NCI-H1048 (cell line): ENCODE measurements around the gene FBXO42.

ENCODE experiments used
- DNase-seq: peaks from one replicate; lab custom pipeline; 2025; lab: John Stamatoyannopoulos, UW

The FBXO42 gene

DNA sequence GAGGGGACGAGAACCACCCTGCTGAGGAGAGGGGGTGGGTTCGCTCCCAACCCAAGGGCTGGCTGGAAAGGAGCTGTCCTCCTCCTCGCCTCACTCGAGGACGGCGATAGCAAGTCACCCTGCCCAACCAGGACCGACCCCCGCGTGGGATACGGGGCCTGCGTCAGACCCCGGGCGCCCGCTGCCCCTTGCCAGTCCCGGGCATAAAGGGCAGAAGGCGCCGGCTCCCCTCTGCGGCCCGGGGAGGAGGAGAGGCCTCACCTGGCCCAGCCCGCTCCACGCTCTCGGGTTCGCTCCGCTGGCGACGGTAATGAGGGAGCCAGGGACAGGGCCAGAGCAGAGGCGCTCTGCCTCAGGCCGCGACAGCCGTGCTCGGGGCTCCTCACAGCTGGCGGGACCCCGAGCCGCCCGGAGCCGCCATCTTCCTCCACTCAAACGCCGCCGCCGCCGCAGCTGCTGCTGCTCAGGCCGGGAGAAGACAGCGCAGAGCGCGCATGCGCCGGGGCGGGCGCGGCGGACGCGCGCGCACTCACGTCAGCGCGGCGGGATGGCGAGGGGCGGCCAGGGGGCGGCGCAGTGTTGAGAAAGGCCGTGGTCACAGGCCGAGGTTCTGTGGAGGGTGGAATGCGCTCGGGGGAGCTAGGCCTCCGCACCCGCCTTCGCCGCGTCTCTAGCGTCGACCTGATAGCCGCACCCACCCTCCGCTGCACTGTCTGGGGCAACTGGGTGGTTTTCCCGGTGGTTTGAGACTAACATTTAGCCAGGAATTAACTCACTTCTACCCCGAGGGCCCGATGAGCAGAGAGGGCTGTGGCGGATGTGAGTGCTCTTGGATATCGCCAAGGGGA lies at the start of gene FBXO42:
TSS of gene FBXO42 (minus strand) at position 487 of the 848 bp plus-strand sequence. CDS start 37,062 bp downstream, outside the sequence.
- DNase-seq = peak; percentile 45

DNA sequence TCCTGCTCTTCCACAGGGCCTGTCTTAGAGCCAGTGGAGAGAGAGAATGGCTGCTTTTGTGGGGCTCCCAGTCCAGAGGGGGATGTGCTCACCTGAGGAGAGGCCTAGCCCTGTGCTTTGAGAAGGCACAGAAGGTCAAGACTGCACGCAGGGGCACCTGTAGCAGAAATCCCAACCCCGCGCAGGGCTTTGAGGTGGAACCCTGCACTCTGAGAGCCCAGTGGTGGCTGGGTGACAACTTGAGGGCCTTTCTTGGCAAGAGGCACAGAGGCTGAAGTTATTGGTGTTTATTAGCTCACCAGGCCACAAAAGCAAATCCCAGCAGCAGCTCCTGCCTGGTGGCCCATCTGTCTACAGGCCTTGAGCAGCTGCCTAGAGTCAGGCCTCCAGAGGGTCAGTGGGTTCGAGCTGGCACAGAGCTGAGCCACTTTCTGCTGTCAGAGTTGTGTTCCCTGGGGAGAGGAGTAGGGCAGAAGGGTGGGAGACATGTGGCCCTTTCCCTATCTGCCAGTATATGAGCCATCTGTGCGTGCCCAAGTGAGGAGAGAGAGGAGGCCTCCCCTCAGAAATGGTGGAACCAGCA lies 46.2 kb upstream of the FBXO42 start:
- DNase-seq = no peak

DNA sequence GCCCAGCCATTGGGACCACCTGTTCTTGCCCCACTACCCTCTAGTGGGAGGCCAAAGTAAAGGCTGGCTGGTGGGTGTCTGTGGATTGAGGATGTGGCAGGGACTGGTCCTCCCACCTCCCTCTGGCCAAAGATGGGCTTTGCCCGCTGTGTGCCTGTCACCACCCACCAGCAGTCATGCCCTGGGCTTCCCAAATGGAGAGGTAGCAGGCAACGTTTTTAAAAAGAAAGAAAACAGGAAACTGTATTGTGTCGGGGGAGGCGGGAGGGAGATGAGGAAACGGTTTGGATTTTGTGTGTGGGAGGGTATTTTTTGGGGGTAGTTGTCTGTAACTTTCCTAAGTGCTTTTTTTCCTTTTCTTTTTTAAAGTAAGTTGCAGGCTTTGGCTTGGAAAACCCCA lies 44.8 kb upstream of the FBXO42 start:
- no peak for DNase-seq

DNA sequence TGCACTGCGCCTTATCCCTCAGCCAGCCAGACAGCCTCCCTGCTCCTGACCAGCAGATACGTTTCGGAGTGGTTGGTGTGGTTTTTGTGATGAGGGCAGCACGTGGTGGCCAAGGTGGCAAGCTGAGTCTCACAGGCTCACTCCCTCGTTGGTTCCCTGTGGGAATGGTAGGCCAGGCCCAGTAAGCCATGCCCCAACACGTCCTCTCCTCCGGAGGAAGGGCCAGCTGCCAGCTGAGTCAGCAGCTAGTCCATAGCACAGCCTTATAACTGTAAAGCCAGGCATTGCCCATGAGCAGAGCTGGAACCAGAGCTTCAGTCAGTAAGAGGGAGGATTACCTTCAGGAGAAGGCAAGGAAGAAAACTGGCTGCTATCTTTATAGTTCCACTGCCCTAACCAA lies 44.3 kb upstream of the FBXO42 start:
- no peak for DNase-seq

DNA sequence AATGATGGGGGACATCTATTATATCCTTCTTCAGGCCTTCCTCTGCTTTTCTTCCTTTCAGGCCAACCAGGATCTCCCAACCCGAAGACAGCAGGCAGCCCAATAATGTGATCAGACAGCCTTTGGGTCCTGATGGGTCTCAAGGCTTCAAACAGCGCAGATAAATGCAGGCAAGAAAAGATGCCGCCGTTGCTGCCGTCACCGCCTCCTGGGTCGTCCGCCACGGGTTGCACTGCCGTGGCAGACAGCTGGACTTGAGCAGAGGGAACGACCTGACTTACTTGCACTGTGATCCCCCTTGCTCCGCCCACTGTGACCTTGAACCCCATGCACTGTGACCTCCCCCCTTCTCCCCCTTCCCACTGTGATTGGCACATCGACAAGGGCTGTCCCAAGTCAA lies 42.7 kb upstream of the FBXO42 start:
- DNase-seq = no peak

DNA sequence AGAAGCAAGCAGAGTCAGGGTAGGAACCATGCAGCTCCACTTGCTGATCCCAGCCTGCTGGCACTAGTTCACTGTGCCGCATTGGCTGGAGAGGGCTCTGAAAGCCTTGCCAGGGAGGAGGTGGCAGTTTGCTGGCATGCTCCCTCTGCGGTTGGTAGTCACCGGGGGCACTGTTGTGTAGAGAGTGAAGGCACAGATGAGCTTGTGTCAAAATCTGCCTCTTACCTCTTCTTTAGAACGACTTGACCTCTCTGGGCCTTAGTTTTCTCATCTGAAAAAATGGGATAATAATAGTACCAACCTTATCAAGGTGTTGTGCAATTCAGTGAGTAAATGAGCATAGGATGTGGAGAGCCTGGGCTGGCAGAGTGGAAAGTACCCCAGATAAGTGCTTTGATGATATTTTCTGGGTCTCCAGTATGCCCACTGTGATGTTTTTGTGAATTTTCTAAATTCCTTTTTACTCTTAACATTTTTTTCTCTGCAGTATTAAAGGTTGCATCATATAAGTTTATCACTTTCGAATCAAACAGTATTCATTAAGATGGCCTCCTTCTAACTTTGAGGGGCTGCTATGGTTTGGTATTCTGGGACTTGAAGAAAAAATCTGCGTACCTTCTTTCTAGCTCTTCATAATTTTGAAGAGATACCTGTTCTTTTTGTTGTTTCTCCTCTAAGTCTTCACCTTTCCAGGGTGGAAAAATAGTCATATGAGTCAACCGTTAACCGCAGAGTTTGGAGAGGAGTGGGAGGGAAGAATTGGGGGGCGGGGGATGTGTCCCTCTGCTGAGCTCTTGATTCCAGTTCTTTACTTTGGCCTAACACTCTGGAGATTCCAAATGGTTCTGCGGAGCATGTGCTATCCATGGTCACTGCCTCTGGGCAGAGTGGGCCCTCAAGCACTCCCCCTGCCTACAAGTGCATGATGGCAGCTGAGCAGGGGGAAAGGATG lies 41.6 kb upstream of the FBXO42 start:
- DNase-seq = no peak

DNA sequence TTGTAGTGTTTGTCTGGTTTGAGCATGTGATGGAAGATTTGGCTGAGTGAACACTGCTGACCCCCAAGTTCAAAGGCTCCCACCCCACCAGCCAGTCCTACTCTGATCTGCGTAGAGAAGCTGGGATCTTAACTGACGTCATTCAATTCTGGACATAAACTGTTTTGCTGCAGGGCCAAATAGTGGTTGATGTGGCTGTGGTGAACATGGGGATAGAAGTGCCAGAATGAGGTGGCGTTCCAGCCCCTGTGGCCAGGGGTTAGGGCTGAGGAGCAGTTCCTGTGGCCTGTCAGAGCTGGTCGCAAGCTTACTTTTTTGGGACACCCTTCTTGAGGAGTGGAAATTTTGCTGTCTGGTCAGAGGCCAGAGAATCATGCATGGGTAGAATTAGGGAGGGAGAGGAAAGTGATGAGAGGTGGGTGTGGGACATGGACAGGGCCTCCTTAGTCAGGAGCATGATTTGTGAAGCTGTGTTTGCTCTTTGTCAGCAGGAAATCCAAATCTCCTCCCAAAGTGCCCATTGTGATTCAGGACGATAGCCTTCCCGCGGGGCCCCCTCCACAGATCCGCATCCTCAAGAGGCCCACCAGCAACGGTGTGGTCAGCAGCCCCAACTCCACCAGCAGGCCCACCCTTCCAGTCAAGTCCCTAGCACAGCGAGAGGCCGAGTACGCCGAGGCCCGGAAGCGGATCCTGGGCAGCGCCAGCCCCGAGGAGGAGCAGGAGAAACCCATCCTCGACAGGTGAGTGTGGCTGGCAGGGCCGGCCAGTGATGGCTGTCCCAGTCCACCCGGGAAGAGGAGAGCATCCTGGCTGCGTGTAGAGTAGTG lies 40.7 kb upstream of the FBXO42 start:
- DNase-seq = no peak

DNA sequence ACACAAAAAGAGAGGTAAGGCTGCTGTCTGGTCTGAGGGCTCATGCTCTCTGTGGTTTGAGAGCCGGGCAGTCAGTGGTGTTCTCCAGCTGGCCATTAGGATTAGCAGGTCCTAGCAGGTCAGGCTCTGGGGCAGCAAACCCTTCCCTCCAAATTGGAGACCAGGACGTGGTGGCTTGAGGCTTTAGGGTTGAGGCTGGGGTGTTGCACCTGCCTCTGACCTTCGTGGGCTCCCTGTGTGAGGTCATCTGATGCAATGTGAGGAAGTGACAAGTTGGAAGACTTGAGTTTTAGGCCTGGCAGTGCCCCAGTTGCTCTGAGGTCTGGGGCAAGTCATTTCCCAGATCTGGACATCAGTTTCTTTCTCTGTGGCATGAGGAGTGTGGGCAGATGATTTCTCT lies 39.1 kb upstream of the FBXO42 start:
- no peak for DNase-seq

DNA sequence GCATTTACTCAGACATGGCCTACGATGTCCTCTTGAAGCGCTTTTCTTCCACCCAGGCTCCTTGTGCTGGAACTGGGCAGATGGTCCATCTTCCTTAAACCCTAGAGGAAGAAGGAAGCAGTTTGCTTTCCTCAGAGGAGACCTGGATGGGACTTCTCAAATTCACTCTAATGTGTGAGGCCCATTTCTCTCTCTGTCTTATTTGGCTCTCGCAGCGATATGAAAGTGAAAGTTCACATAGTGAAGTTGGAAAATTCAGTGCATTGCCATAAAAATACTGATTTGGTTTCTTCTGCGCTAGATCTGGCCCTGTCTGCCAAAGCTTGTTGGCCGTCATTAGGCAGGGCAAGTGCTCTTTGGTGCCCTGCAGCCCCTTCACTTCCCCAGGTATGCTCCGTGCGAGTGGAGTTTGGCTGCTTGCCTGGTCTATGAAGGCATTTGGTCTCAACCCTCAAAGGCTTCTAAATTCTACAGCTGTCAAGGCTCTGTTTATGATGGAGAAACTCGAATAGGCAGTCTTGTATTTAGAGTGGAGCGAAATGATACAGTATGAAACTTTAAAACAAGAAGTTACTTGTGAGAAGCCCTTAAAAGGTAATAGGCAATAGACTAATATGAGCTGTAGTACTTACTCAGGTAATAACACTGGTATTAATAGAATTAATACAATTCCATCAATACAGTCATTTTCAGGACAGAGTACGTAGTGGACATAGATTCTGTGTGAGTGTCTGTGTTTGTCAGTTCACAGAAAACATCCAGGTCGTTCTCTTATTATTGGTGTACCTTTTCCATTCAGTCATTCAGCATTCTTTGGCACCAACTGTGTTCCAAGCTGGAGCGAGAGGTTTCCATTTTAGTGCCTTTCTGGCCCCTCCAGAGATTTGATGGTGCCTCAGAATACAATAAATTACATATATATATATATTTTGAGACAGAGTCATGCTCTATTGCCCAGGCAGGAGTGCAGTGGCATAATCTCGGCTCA lies 35.2 kb upstream of the FBXO42 start:
- no peak for DNase-seq

DNA sequence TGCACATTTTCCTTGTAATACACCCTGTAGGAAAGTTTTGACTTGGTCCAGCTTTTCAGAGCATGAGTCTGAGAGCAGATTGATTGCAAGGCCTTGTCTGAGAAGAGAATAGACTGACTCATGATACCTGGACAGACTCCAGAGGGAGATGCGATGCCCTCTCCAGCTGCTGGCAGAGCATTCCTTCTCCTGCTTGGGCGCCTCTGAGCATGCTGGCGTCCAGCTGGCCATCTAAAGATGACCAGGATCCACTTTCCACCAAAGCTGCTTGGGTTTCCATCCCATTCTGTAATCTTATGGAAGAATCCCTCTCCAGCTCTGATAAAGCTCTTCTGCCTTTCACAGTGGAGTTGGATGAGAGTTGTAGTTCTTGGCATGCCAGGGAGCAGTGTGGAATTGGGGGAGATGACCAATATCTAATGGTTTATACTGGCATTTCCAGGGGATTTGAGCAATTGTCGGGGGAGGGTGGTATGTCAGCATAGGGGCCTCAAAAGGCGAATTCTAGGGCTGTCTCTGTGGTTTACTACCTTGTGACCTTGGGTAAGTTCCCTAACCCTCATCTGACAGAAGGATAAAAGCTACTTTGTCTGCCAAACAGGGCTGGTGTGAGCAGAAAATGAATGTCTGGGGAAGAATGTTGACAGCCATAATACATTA lies 34.3 kb upstream of the FBXO42 start:
- DNase-seq = no peak

DNA sequence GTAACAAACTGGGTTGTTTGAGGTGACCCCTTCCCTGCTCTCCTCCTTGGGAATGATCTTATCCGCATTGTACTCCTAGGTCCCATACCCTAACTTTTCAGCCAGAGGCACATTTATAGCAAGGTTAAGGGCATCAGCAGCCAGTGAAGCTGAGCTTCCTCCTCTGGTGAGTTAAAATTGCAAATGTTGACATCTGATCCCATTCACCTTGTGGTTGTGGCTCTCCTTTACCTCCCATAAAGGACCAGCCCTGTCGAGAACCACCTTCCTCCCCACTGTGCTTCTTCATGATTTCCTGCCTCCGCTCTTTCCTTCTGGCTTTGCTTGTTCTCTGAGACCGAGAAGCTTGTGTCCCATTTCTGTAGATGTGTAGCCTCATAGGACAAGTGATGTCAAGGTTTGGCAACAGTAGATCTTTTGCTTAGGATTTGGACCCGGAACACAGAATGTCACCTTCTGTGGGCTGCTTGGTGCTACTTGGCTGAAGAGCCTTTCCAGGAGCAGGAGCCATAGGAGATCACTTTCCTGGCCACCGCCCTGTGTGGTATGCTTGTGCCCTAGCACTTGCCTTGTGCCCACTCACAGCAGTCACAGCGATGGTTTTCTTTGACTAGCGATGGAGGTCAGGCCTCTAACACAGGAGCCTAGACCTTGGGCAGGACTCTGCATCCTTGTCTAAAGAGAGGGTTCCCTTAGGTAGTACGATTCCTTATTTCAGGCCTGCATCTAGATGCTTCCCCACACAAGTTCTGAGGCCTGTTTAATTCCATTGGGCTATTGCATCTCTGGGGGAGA lies 33.6 kb upstream of the FBXO42 start:
- no peak for DNase-seq

DNA sequence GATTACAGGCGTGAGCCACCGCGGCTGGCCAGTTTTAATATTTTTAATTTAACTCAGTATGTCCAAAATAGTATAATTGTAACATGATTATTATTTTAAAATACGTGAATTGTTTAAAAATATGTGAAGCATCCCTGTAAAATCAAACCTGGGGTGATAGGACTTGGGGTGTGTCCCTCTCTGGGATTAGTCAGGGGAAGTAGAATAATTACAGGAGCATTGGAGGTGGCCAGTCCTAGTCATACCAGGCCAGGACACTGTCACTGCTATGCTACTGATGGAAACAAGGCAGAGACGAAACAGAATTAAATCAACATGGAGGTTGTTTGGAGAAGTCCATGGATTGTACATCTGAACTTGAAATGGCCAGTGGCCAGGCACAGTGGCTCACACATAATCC lies 31.6 kb upstream of the FBXO42 start:
- DNase-seq = no peak

DNA sequence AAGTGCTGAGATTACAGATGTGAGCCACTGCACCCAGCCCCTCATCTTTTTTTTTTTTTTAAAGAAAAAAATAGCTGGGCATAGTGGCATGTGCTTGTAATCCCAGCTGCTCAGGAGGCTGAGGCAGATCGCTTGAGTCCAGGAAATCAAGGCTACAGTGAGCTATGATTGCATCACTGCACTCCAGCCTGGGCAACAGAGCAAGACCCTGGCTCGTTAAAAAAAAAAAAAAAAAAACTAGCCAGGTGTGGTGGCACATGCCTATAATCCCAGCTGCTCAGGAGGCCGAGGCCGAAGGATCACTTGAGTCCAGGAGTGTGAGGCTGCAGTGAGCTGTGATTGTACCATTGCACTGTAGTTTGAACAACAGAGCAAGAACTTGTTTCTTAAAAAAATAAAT lies 28.6 kb upstream of the FBXO42 start:
- DNase-seq = no peak

DNA sequence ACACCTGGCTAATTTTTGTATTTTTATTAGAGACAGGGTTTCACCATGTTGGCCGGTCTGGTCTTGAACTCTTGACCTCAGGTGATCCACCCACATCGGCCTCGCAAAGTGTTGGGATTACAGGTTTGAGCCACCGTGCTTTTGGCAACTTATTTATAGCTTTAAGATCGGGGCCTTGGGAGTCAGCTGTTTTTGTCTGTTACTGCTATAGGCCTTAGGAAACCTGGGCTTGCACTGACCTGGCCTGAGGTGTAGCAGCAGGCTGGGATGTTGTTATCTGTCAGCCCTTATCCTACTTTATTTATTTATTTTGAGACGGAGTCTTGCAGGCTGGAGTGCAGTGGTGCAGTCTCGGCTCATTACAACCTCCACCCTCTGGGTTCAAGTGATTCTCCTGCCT lies 26.2 kb upstream of the FBXO42 start:
- no peak for DNase-seq

DNA sequence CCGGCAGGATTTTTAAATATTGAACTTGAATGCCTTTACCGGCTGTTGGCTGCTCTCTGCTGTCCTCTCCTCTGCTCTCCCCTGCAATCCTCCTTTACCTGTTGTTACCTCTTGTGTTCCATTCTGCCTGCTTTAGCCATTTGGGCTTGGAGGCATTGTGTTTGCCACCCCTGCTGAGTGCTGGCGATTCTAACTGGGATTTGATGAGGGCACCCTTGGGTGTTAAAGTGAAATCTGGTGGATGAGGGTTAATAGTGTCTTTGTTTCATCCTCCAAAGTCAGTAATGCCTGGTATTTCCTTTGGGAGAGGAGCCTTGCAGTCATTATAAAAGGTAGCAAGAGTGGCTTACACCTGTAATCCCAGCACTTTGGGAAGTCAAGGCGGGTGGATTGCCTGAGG lies 24.7 kb upstream of the FBXO42 start:
- no peak for DNase-seq

DNA sequence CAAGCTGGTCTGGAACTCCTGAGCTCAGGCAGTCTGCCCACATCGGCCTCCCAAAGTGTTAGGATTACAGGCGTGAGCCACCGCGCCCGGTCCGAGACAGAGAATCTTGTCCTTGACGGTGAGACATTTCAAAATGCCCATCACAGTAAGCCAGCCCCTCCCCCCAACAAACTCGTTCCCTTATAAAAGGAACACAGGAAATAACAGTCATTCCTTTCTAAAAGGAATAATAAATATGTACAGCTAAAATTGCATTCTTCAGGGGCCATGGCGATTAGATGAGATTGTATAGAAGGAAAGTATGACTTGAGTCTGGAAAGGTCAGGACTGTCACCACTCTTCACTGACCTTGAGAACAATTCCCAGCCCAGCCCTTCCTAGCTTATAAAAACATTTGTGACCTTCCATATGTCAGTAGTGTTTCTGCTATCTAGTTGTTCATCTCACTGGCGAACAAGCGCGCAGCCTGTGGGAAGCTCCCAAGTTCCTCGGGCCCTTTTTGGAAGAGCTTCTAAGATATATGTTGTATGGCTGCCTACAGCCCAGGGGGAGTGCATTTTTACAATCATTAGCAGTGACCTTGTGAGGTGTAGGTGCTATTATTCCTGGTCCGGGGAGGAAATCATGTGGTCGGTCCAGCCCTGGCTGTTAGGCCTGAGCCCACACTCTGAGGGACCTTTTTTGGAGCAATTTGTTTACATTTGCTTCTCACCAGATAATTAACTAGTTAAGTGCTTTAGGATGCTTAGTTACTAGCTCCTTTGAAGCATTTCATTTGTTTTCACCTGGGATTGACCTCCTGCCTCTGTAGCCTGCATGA lies 23.5 kb upstream of the FBXO42 start:
- no peak for DNase-seq

DNA sequence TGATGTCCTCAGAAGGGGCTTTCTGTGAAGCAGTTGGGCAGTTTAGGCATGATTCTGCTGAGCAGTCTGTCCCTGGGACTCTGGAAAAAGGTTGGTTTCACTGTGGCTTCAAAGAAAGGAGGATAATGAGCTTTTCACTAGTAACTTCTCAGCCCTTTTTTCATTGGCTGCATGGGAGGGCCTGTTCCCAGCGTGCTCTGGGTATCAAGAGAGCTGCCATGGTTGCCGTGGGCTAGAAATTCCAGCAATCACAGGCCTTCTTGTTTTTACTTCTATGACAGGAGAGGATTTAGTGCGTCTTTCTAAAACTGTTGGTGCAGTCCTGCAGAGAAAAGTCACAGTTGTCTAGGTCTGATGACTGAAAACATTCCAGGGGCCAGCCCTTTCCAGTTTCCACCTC lies 22.0 kb upstream of the FBXO42 start:
- no peak for DNase-seq
